Lung (tissue), 12 donors: Measurements from ENCODE around the gene ZNF165. TPM values are rescaled to one million over a fixed set of nuclear protein-coding genes. Genes with fewer than 3 reads are reported as not detected.
"Not testable (repeated sequence)": the region's sequence is repeated elsewhere in the genome, so short reads cannot be mapped to it uniquely, and the experiment has no call there.

ENCODE experiments used
- ATAC-seq: fragments of 200-7000 bp; cut with Tn5 transposase; one replicate; pipeline ENCODE4 v1.9.1; 2020; ENCODE audit warnings: moderate number of reproducible peaks; ENCODE audit not compliant: insufficient read depth, low FRiP score
- DNase-seq, 3 donors: peaks; one replicate each; pipeline ENCODE4 v3.0.0-alpha.2; 2013 to 2017
- H3K27ac ChIP-seq, 2 donors: one replicate each; pipeline ENCODE4 v1.5.1; 2013; ENCODE audit warnings: mild to moderate bottlenecking in 2 of 2, moderate library complexity in 2 of 2, control low read depth in 1 of 2, inconsistent platforms in 1 of 2, low read depth in 1 of 2, low read length in 1 of 2
- H3K27me3 ChIP-seq, 3 donors: one replicate each; pipeline ENCODE4 v1.5.1; 2013; ENCODE audit warnings: low read length in 2 of 3; ENCODE audit not compliant: control insufficient read depth in 3 of 3, insufficient read depth in 3 of 3
- H3K36me3 ChIP-seq, 4 donors: one replicate each; pipeline ENCODE4 v1.5.1; 2013; ENCODE audit warnings: low read length in 4 of 4, mild to moderate bottlenecking in 1 of 4, moderate library complexity in 1 of 4; ENCODE audit not compliant: control insufficient read depth in 4 of 4, insufficient read depth in 4 of 4
- H3K4me1 ChIP-seq, 5 donors: one replicate each; pipeline ENCODE4 v1.5.1; 2013; ENCODE audit warnings: low read length in 5 of 5, mild to moderate bottlenecking in 2 of 5, moderate library complexity in 1 of 5; ENCODE audit not compliant: control insufficient read depth in 5 of 5, insufficient read depth in 5 of 5
- H3K4me3 ChIP-seq: one replicate; pipeline ENCODE4 v1.5.1; 2013; ENCODE audit warnings: mild to moderate bottlenecking, control low read depth, moderate library complexity
- H3K9ac ChIP-seq, 2 donors: one replicate each; pipeline ENCODE4 v1.5.1; 2013; ENCODE audit warnings: low read length in 2 of 2, control low read depth in 1 of 2; ENCODE audit not compliant: insufficient read depth in 1 of 2
- H3K9me3 ChIP-seq, 4 donors: one replicate each; pipeline ENCODE4 v1.5.1; 2013; ENCODE audit warnings: low read length in 3 of 4, mild to moderate bottlenecking in 1 of 4, moderate library complexity in 1 of 4; ENCODE audit not compliant: control insufficient read depth in 4 of 4, insufficient read depth in 3 of 4
- WGBS, 2 donors: extraction: QIAGEN DNeasy Blood & Tissue Kit; methylation state at CpG; one replicate each; pipeline ENCODE4 v1.1.7; 2013; 5-methylcytosine and 5-hydroxymethylcytosine counted together
- polyA plus RNA-seq, 2 donors: library from polyadenylated mRNA; stranded (reverse); fragments of 200-250 nt; gene quantifications; one replicate each; pipeline ENCODE4 v1.2.1, GENCODE V29; 2013
- total RNA-seq, 2 donors: library from RNA; depleted of rRNA in 1 of 2; stranded (reverse); fragments of >200 nt in 1 of 2; gene quantifications; one replicate each; pipeline ENCODE4 v1.2.1, GENCODE V29; 2014 to 2021
- TF ChIP-seq, protein P1 (sequence below): IDR thresholded peaks from 2 replicates; pipeline ENCODE4 v1.5.1; 2012; ENCODE audit warnings: mild to moderate bottlenecking; ENCODE audit errors: control extremely low read depth, extremely low read depth
- donor health status: control.
- donor health status: control.
- donor health status: Bipolar disorder and iron deficiency.
- donor health status: healthy.
- donor health status: DM: yes; HTN: yes; CAD: no.

ZNF165 gene
- total and polyA plus RNA-seq, 4 donors: 2.1 to 5.2 (median 3.3) TPM

- H3K9ac ChIP-seq: no peak overlapping the region
- no peaks in the 10 kb centered on the region for H3K4me1 ChIP-seq
- no peak for ATAC-seq
- H3K36me3 ChIP-seq: peaks cover 12 to 22% (median 20%) of the 10 kb centered on the region in 4 donors
- TF ChIP-seq, protein P1, sequence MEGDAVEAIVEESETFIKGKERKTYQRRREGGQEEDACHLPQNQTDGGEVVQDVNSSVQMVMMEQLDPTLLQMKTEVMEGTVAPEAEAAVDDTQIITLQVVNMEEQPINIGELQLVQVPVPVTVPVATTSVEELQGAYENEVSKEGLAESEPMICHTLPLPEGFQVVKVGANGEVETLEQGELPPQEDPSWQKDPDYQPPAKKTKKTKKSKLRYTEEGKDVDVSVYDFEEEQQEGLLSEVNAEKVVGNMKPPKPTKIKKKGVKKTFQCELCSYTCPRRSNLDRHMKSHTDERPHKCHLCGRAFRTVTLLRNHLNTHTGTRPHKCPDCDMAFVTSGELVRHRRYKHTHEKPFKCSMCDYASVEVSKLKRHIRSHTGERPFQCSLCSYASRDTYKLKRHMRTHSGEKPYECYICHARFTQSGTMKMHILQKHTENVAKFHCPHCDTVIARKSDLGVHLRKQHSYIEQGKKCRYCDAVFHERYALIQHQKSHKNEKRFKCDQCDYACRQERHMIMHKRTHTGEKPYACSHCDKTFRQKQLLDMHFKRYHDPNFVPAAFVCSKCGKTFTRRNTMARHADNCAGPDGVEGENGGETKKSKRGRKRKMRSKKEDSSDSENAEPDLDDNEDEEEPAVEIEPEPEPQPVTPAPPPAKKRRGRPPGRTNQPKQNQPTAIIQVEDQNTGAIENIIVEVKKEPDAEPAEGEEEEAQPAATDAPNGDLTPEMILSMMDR: no peak
- no peak for DNase-seq
- no peak overlapping the region for H3K4me3 ChIP-seq
- WGBS, 2 donors: 93 to 97% methylated on average over 2 of the region's 2 CpGs
- no peaks in the 10 kb centered on the region for H3K27me3 ChIP-seq
- no peak overlapping the region for H3K27ac ChIP-seq
- no peaks in the 10 kb centered on the region for H3K9me3 ChIP-seq
Measured at GRCh38 chr6:28117386-28118050, 37.1 kb downstream of the ZNF165 start.

DNA sequence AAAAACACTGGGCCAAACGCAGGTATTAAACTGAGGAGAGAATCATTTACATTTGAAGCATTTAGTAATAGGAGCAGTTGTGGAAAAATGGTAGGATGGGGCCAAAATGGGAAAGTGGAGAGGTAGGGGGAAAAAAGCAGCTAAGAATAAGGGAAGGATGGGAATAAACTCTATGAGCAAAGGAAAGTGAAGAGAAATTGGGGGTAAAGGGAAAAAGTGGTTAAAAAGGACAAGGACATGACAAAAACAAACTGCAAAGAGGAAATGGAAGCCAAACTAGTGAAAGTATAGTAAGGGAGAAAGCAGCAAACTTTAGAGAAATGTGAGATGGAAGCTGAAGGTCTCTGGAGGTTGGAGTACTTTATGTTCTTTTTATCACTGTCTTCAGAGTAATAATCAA is 37.8 kb downstream of the ZNF165 start:
- Histone ChIP-seq H3K9me3 (no peaks in the 10 kb centered on the region), H3K27me3 (no peaks in the 10 kb centered on the region), H3K9ac (no peak overlapping the region), H3K27ac (no peak overlapping the region), H3K36me3 (peaks cover 12 to 22% (median 20%) of the 10 kb centered on the region in 4 donors), H3K4me3 (no peak overlapping the region), H3K4me1 (no peaks in the 10 kb centered on the region)
- TF ChIP-seq, protein P1: no peak
- 76 to 92% methylated on average over 1 of the region's 1 CpG for WGBS, 2 donors
- DNase-seq (no peak), ATAC-seq (no peak)

- ATAC-seq (no peak), DNase-seq (no peak)
- WGBS, 2 donors: 94 to 97% methylated on average over 2 of the region's 2 CpGs
- no peak overlapping the region for H3K27ac ChIP-seq
- H3K9ac ChIP-seq: no peak overlapping the region
- no peak overlapping the region for H3K4me3 ChIP-seq
- peaks cover 5 to 13% (median 9%) of the 10 kb centered on the region in 4 donors for H3K36me3 ChIP-seq
- no peaks in the 10 kb centered on the region for H3K27me3 ChIP-seq
- no peaks in the 10 kb centered on the region for H3K9me3 ChIP-seq
- peaks cover 0 to 13% (median 3%) of the 10 kb centered on the region in 5 donors for H3K4me1 ChIP-seq
- TF ChIP-seq, protein P1: no peak
Measured at GRCh38 chr6:28121876-28122275, 41.5 kb downstream of the ZNF165 start.

DNA sequence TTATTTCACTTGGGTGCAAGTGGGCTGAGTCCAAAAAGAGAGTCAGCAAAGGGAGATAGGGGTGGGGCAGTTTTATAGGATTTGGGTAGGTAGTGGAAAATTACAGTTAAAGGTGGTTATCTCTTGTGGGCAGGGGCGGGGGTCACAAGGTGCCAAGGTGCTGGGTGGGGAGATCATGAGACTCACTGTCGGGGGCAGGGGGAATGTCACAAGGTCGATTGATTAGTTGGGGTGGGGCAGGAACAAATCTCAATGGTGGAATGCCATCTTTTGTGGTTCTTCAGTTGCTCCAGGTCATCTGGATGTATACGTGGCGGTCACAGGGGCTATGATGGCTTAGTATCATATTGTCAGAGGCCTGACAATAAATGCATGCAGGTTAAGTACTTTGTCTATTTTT is 41.9 kb downstream of the ZNF165 start:
- not testable (repeated sequence) for H3K9ac ChIP-seq, H3K27ac ChIP-seq, DNase-seq, H3K27me3 ChIP-seq, H3K9me3 ChIP-seq, H3K4me3 ChIP-seq, ATAC-seq
- H3K4me1 ChIP-seq: peaks cover 0 to 13% (median 3%) of the 10 kb centered on the region in 5 donors
- WGBS, 2 donors: 93% methylated on average over 5 of the region's 5 CpGs
- peaks cover 5 to 13% (median 9%) of the 10 kb centered on the region in 4 donors for H3K36me3 ChIP-seq
